ENCODE data around the gene PIK3CB.

Gene PIK3CB

DNA sequence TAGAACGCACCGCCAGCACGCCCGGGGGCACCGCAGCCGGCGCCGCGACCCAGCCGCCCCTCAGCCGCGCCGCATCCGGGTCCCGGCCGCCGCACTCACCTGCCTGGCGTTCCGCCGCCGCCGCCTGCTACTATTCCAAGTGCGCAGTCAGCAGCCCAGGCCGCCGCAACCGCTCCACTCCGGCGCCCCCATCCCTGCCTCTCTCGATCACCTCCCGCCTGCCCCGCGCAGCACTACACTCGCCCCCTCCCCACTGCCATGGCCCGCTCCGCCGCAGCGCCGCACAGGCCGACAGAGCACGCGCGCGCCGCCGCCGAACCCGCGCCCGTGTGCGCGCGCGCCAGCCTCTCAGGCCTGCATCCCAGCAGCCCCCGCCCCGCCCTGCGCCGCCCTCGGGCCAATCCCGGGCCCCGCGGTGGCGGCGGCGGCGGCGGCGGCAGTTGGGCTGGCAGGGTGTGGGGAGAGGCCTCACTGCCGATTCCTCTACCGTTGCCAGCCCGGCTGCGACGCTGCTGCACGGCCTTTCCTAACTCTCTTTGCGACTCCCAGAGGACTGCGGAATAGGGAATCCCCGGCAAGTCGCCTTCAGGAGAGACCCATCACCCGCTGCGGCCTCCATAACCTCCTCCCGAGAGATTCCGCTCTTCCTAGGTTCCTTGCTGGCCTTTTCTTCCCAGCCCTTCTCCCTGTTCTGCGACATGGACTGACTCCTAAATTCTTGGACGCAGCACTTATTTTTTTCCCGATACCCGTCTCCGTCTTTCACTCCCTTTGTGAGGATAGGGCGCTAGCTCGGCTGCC is at the start of gene PIK3CB:
Gene PIK3CB (minus strand): TSS at position 333 of the 801 bp plus-strand sequence. CDS start 75,585 bp downstream, outside the sequence.
- peak; percentile 92 for DNase-seq (ENCODE audit: low spot score)

DNA sequence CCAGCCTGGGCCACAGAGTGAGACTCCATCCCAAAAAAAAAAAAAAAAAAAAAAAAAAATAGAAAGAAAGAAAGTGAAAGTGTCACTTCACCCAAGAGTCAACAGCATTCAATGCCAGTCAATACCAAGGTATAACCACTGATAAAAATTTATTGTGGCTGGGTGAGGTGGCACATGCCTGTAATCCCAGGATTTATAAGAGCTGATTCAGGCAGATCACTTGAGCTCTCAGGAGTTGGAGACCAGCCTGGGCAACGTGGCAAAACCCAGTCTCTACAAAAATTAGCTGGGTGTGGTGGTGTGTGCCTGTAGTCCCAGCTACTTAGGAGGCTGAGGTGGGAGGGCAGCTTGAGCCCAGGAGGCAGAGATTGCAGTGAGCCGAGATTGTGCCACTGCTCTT is 46.5 kb upstream of the PIK3CB start:
- DNase-seq (ENCODE audit: low spot score), result no peak

- no peak for DNase-seq (ENCODE audit: low spot score)
Measured at GRCh38 chr3:138879541-138880380, 45.0 kb upstream of the PIK3CB start.

DNA sequence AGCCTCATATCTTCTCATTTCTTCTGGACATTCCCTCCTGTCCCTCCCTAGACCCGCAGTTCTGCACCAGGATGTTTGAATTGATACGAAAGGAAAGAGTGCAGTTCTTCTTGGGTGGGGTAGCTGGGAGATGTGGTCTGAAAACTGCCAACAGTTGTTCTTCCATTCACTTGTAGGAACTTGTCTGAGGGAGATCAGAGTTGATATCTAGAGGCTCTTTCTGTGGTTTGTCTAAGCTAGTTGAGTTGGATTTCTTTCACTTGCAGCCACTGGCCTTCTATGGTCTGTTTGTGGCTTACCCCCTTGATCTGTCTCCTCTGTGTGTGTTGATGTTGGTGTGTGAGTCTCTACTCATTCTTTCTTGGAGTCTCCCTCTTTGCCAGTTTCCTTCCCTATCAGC is 42.5 kb upstream of the PIK3CB start:
- no peak for DNase-seq (ENCODE audit: low spot score)

GRCh38 chr3:138875754-138876664 is 41.3 kb upstream of the PIK3CB start:
- DNase-seq (ENCODE audit: low spot score), result no peak

DNA sequence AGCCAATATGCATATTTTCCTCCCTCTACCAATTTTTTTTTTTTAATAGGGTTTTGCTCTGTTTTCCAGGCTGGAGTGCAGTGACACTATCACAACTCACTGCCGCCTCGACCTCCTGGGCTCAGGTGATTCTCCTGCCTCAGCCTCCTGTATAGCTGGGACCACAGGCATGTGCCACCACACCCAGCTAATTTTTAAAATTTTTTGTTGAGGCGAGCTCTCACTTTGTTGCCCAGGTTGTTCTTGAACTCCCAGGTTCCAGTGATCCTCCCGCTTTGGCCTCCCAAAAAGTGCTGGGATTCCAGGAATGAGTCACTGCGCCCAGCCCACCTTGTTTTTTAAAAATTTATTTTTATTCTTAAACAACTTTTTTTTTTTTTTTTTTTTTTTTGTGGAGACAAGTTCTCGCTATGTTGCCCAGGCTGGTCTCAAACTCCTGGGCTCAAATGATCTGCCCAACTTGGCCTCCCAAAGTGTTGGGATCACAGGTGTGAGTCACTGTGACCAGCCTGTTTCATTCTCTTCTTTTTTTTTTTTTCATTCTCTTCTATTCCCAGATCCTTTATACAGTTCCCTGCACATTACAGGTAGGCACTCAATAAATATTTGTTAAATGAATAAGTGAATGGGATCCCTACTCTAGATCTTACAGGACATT is 40.5 kb upstream of the PIK3CB start:
- no peak for DNase-seq (ENCODE audit: low spot score)

DNA sequence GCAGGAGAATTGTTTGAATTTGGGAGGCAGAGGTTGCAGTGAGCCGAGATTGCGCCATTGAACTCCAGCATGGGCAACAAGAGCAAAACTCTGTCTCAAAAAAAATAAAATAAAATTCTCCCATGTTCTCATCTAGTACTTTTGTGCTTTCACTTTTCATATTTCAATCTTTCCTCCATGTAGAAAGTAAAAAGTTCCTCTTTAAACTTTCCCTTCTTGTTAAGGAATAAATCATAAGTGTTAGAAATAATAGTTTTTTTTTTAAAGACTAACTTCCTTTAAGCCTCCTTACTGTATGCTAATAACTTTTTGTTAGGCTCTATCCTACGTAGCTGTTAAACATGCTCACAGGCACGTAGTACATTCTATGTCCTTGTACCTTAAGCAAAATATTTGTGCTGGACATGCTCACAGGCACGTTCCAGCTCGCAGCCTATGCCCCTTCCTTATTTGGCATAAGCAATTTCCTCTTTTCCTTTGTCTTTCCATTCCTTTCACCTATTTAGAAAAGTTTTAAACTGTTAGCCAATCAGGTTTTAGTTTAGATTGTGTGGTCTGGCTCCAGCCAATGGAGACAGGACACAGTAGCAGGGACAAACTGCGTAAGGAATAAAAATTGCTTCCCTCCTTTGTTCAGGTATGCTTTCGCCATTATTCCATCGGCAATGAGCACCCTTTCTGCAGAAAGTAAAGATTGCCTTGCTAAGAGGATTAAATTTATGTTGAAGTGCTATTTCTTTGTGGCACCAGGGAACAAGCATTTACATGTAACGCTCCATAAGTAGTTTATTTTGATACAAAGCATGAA is 38.9 kb upstream of the PIK3CB start:
- DNase-seq (ENCODE audit: low spot score), result no peak

GRCh38 chr3:138872632-138873031 is 37.9 kb upstream of the PIK3CB start:
- DNase-seq (ENCODE audit: low spot score), result no peak

GRCh38 chr3:138867996-138868395 is 33.3 kb upstream of the PIK3CB start:
- peak; percentile 35 for DNase-seq (ENCODE audit: low spot score)

GRCh38 chr3:138863776-138864113 is 29.0 kb upstream of the PIK3CB start:
- no peak for DNase-seq (ENCODE audit: low spot score)

DNA sequence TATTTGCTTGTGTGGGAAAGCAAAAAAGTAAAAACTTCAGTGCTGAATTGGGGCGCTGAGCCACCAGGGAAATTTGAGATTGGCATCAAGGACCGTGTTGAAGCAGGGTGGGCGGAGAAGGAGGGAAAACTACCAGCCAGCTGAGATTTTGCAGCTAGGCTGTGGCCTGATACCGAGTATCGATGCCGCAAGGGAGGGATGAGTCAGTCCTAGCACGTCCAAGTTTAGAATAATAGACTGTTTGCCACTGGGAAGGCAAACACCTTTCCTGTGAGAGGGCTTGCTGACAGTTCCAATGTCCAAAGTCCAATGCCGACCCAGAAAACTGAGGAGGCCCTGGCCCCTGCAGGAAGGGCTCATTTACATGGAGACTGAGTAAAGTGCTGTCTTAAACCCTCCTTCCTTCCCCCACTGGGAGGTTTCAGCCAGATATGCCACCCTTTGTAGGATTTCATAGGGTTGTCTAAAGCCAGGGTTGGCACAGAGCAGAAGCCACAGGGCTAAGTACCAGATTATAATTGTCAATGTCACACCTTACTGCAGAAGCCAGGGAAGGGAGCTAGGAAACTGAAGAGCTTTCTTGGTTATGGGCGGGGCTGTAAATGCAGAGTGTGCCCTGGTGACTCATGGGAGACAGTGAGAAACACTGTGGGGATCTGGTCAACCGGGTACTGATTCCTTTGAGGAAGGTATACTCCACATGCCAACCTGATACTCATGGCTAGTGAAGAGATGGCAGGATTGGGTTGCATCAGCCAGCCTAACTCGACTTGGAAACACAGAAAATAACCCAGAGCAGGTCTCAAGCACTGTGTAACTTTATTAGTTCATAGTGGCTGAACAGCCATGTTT is 28.4 kb upstream of the PIK3CB start:
- peak; percentile 90 for DNase-seq (ENCODE audit: low spot score)

DNA sequence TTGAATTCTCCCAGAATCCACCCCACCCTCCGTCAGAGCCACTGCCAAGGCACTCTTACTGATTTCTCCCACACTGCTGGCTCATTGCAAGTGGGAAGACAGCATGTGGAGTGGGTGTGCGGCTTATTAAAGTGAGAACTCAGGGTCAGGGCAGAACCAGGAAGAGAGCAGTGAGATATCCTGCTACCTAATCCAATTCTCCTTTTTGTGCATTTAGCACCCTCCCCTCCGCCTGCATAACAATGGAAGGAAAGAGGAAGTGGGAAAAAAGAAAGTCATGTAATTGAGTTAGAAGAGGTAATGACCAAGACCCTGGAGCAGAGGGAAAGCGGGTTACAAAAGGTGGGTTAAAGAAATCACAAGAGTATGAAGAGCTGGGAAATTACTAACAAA is 27.8 kb upstream of the PIK3CB start:
- peak; percentile 42 for DNase-seq (ENCODE audit: low spot score)

- peak; percentile 79 for DNase-seq (ENCODE audit: low spot score)
Measured at GRCh38 chr3:138861798-138862197, 27.1 kb upstream of the PIK3CB start.

GRCh38 chr3:138856799-138857198 is 22.1 kb upstream of the PIK3CB start:
- no peak for DNase-seq (ENCODE audit: low spot score)

DNA sequence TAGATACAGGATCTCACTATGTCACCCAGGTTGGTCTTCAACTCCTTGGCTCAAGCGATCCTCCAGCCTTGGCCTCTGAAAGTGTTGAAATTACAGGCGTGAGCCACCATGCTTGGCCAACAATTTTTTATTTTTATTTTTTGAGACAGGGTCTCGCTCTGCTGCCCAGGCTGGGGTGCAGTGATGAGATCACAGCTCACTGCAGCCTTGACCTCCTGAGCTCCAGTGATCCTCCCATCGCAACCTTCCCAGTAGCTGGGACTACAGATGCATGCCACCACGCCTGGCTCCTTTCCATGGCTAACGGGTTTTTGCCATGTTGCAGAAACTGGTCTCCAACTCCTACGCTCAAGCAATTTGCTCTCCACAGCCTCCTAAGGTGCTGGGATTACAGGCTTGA is 20.2 kb upstream of the PIK3CB start:
- DNase-seq (ENCODE audit: low spot score), result no peak

- DNase-seq (ENCODE audit: low spot score), result no peak
Measured at GRCh38 chr3:138854204-138854603, 19.5 kb upstream of the PIK3CB start.

DNA sequence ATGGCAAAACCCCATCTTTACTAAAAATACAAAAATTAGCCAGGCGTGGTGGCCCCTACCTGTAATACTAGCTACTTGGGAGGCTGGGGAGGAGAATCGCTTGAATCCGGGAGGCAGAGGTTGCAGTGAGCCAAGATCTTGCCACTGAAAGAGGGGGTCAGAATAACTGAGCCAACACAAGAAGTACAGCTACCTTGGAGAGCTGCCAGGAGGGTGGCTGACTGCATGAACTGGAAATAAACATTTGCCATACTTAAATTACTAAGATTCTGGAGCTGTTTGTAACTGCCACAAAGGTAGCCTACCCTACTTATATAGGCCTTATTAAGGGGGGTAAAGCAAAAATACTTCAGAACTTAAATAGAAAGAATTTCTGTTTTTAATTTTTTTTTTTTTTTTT is 15.4 kb upstream of the PIK3CB start:
- no peak for DNase-seq (ENCODE audit: low spot score)

GRCh38 chr3:138849222-138849940 is 14.7 kb upstream of the PIK3CB start:
- DNase-seq (ENCODE audit: low spot score), result no peak

- DNase-seq (ENCODE audit: low spot score), result no peak
Measured at GRCh38 chr3:138848696-138849095, 14.0 kb upstream of the PIK3CB start.
